Gastrocnemius medialis (tissue), 4 donors: ENCODE results near the gene VEGFA. TPM values are rescaled to one million over a fixed set of nuclear protein-coding genes. Genes with fewer than 3 reads are reported as not detected.
A peak's percentile ranks its signal among the peaks of the same experiment; 100 is the strongest.

ENCODE experiments used
- ATAC-seq, 2 donors: fragments of 150-250 bp; one replicate each; pipeline ENCODE4 v1.9.1; 2016
- DNase-seq, 2 donors: peaks; one replicate each; pipeline ENCODE4 v3.0.0-alpha.2; 2019
- H3K27ac ChIP-seq, 4 donors: fragments of 200-600 bp; sonication (generic); 1 replicate in 1 of 4; 2 replicates in 3 of 4; pipeline ENCODE4 v1.5.1; 2016 to 2018; ENCODE audit warnings: mild to moderate bottlenecking in 2 of 4, moderate library complexity in 1 of 4
- H3K27me3 ChIP-seq, 3 donors: fragments of 200-600 bp; sonication (generic) in 2 of 3; 1 replicate in 1 of 3; 2 replicates in 2 of 3; pipeline versions ENCODE4 v1.5.1 to v1.6.0; 2016 to 2019; ENCODE audit warnings: mild to moderate bottlenecking in 1 of 3, moderate library complexity in 1 of 3
- H3K36me3 ChIP-seq, 2 donors: fragments of 200-600 bp; sonication (generic) in 1 of 2; one replicate each; pipeline ENCODE4 v1.5.1; 2017 to 2018
- H3K4me1 ChIP-seq, 2 donors: fragments of 200-600 bp; sonication (generic) in 1 of 2; one replicate each; pipeline ENCODE4 v1.5.1; 2016 to 2017; ENCODE audit warnings: mild to moderate bottlenecking in 2 of 2
- H3K4me3 ChIP-seq, 4 donors: fragments of 200-600 bp; sonication (generic) in 3 of 4; 1 replicate in 1 of 4; 2 replicates in 3 of 4; pipeline ENCODE4 v1.5.1; 2016 to 2019; ENCODE audit warnings: mild to moderate bottlenecking in 2 of 4
- H3K9me3 ChIP-seq, 3 donors: fragments of 200-600 bp; sonication (generic) in 2 of 3; 1 replicate in 1 of 3; 2 replicates in 2 of 3; pipeline ENCODE4 v1.5.1; 2016 to 2019
- POLR2A ChIP-seq, 2 donors: fragments of 450-650 bp; IDR thresholded peaks; one replicate each; pipeline ENCODE4 v1.6.1; 2017; ENCODE audit warnings: antibody characterized with exemption in 2 of 2, mild to moderate bottlenecking in 2 of 2, moderate library complexity in 2 of 2
- in situ Hi-C, 4 donors: fragments of 200-750 bp; cut with MboI; loops; one replicate each; pipeline versions ENCODE4 v1.15.0 to v1.8.0; 2017; ENCODE audit warnings: low sequenced_read_pairs in 4 of 4
- intact Hi-C: fragments of 100-400 bp; cut with DNase I; formaldehyde crosslinking; loops from one replicate; pipeline ENCODE4 v1.15.1; 2023; ENCODE audit warnings: low total_unique reads
- total RNA-seq, 4 donors: library from RNA; depleted of rRNA; stranded (reverse); fragments of >200 nt; gene quantifications; one replicate each; pipeline versions ENCODE4 v1.1.0 to v1.2.3, GENCODE V29; 2016
- TF ChIP-seq, protein P1 (sequence below), 5 experiments: fragments of 450-650 bp in 3 of 5; fragments of 200-600 bp in 2 of 5; sonication (generic) in 2 of 5; IDR thresholded peaks in 4 of 5; conservative IDR thresholded peaks in 1 of 5; 1 replicate in 4 of 5; 2 replicates in 1 of 5; pipeline ENCODE4 v1.5.1; 2016 to 2019; ENCODE audit warnings: antibody characterized with exemption in 5 of 5, mild to moderate bottlenecking in 3 of 5, moderate library complexity in 3 of 5

VEGFA gene
- total RNA-seq, 4 donors from 2014 or later = 66.4 to 195 (median 149) TPM

DNA sequence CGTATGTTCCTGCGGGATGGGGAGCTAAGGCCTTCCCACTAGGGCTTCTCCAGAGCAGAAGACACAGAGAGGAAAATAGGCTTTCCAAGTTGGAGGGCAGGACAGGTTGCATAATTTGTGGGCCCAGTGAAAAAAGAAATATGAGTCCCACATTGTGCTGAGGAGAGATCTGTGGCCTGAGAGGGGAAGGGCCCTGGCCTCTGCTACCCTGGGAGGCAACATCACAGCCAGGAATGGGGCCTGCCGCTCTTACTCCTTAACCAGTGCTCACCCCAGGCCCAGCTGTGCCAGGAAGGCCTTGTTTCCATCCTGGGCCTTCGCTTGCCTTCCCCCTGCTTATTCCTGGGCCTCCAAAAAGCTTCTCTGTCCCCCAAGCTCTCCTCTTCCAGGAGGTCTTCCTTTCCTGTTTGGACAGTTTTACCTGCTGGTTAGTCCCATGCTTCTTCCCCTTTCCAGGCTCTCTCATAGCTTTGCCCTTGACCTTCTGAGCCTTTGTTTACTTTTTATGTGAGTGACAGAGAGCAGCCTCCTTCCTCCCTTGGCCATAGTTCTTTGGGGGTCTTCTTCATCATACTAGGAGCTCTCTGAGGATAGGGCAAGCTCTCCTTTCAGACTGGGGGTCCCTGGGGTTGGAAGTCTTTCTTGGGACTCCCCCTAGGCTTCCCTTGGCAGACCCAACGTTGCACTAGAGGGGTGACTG lies 26.2 kb upstream of the VEGFA start:
- H3K4me1 ChIP-seq = no peaks in the 10 kb centered on the region

DNA sequence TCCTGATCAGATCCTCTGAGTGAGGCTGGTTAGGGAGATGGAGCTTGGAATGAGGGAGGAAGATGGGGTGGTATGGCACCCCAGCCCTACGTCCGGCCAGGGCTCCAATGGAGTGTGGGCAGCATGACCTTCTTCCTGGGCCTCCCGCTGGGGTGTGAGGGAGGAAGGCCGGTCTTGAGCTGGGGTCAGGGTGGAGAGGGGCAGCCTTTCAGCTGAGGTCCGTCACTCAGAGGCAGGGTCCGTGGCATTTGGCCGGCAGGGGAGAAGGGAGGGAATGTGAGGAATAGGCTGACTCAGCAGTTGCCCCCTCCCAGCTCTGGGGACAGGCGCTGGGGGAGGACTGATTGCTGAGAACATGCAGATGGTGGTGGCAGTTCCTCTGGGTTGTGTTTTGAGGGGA lies 25.5 kb upstream of the VEGFA start:
- Histone ChIP-seq H3K27ac (no peak overlapping the region), H3K9me3 (no peaks in the 10 kb centered on the region), H3K4me1 (no peaks in the 10 kb centered on the region), H3K27me3 (no peaks in the 10 kb centered on the region), H3K36me3 (no peaks in the 10 kb centered on the region), H3K4me3 (no peak overlapping the region)
- ATAC-seq = no peak
- intact Hi-C loops = no loop called here
- TF ChIP-seq POLR2A (IDR thresholded peaks at IDR 0.05) = no peak
- TF ChIP-seq, protein P1, sequence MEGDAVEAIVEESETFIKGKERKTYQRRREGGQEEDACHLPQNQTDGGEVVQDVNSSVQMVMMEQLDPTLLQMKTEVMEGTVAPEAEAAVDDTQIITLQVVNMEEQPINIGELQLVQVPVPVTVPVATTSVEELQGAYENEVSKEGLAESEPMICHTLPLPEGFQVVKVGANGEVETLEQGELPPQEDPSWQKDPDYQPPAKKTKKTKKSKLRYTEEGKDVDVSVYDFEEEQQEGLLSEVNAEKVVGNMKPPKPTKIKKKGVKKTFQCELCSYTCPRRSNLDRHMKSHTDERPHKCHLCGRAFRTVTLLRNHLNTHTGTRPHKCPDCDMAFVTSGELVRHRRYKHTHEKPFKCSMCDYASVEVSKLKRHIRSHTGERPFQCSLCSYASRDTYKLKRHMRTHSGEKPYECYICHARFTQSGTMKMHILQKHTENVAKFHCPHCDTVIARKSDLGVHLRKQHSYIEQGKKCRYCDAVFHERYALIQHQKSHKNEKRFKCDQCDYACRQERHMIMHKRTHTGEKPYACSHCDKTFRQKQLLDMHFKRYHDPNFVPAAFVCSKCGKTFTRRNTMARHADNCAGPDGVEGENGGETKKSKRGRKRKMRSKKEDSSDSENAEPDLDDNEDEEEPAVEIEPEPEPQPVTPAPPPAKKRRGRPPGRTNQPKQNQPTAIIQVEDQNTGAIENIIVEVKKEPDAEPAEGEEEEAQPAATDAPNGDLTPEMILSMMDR (IDR thresholded peaks at IDR 0.05 in 4 of 5, conservative IDR thresholded peaks at IDR 0.05 in 1 of 5) = no peak
- DNase-seq = no peak
- in situ Hi-C loops = no loop called here

More for the DNA sequence above, 26.2 kb upstream of the VEGFA start:
- Histone ChIP-seq H3K9me3 (no peaks in the 10 kb centered on the region), H3K4me3 (no peak overlapping the region), H3K27me3 (no peaks in the 10 kb centered on the region), H3K27ac (no peak overlapping the region), H3K36me3 (no peaks in the 10 kb centered on the region)
- DNase-seq = no peak
- in situ Hi-C loops = no loop called here
- intact Hi-C loops = no loop called here
- ATAC-seq = peak; percentile 15 to 39
- no peak for TF ChIP-seq POLR2A (IDR thresholded peaks at IDR 0.05)
- TF ChIP-seq, protein P1 (IDR thresholded peaks at IDR 0.05 in 4 of 5, conservative IDR thresholded peaks at IDR 0.05 in 1 of 5) = no peak

DNA sequence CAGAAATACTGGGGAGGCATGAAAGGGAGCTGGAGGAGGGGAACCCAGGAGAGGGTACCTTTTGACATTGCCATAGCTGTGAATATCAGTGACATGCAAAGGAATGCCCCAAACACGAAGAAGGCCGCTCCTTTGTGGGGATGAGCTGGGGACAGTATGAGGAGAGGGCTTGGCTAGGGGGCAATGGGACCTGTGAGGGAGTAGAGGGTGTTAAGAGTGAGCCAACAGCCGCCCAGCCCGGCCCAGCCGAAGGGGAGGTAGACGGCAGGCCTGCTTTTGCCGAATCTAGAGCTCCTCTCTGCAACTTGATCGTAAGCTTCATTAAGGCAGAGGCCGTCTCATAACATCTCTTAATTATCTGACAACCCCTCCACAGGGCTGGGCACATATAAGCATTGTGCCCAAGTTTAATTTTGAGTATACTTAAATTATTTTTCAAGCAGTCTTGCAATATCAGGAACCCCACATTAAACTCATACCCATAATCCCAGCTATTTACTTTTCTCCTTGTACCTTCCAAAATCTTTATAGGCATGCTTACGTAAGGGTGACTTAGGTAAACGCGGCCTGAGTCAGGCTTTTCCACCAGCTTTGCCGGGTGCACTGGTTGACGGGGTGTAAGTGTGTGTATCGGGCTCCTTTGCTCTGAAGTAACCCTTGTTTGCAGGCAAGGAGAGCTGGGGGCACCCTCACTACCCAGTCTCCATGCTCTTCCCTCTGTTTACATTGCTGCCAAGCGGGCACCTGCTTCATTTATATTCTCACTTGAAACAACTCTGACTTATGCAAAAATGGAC lies 24.9 kb upstream of the VEGFA start:
- TF ChIP-seq POLR2A (IDR thresholded peaks at IDR 0.05) = no peak
- TF ChIP-seq, protein P1 (IDR thresholded peaks at IDR 0.05 in 4 of 5, conservative IDR thresholded peaks at IDR 0.05 in 1 of 5) = no peak
- intact Hi-C loops = loop anchor here (1.0 kb wide), 1 partner anchor 21 kb away; no protein-coding TSS in a partner anchor
- H3K27me3 ChIP-seq = no peaks in the 10 kb centered on the region
- no peaks in the 10 kb centered on the region for H3K36me3 ChIP-seq
- in situ Hi-C loops = no loop called here
- ATAC-seq = no peak
- H3K27ac ChIP-seq = no peak overlapping the region
- H3K4me1 ChIP-seq = no peaks in the 10 kb centered on the region
- DNase-seq = no peak
- no peaks in the 10 kb centered on the region for H3K9me3 ChIP-seq
- no peak overlapping the region for H3K4me3 ChIP-seq

DNA sequence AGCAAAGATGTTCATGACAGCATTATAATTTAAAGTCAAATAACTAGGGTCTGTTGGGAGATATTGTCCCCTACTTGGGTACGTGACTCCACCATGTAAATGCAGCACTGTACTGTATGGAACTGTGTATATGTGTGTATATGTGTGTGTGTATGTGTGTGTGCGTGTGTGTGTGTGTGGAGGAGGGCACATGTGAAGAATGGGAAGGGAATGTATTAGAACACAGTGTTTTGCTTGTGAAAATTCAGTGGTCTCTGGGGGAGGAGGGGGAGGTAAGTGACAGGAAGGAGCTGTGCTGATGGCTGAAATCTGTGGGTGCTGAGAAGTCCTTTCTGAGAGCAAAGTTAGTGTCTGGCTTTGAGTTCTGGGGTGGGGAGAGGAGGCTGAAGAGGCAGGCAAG lies 23.9 kb upstream of the VEGFA start:
- no peak for TF ChIP-seq POLR2A (IDR thresholded peaks at IDR 0.05)
- TF ChIP-seq, protein P1 (IDR thresholded peaks at IDR 0.05 in 4 of 5, conservative IDR thresholded peaks at IDR 0.05 in 1 of 5) = no peak
- intact Hi-C loops = no loop called here
- no peak for DNase-seq
- no peaks in the 10 kb centered on the region for H3K4me1 ChIP-seq
- H3K9me3 ChIP-seq = no peaks in the 10 kb centered on the region
- no peak overlapping the region for H3K4me3 ChIP-seq
- H3K27ac ChIP-seq = no peak overlapping the region
- H3K36me3 ChIP-seq = no peaks in the 10 kb centered on the region
- H3K27me3 ChIP-seq = no peaks in the 10 kb centered on the region
- no peak for ATAC-seq
- in situ Hi-C loops = no loop called here
